Bronchial epithelial cell (primary cell): ENCODE measurements around the gene ZNF567. TPM values are rescaled to one million over a fixed set of nuclear protein-coding genes. Genes with fewer than 3 reads are reported as not detected.

Experiments
- DNase-seq: peaks from one replicate; pipeline ENCODE4 v3.0.0-alpha.2; 2010; ENCODE audit warnings: low read depth
- FAIRE-seq: peaks from 2 replicates; lab custom pipeline; 2011; peaks lifted over from hg19 to GRCh38; lab: Jason Lieb, UNC
- H3K27me3 ChIP-seq: 2 replicates; pipeline ENCODE4 v1.5.1; 2011; ENCODE audit warnings: low read length; ENCODE audit not compliant: control insufficient read depth, insufficient read depth
- H3K36me3 ChIP-seq: 2 replicates; pipeline ENCODE4 v1.5.1; 2011; ENCODE audit warnings: low read length; ENCODE audit not compliant: control insufficient read depth, insufficient read depth
- H3K4me3 ChIP-seq: 2 replicates; pipeline ENCODE4 v1.5.1; 2011; ENCODE audit warnings: mild to moderate bottlenecking, low read depth, low read length, control low read depth
- CTCF ChIP-seq: IDR thresholded peaks from 2 replicates; pipeline ENCODE4 v1.5.1; 2011; ENCODE audit warnings: mild to moderate bottlenecking, moderate library complexity, low read length, control low read depth, inconsistent platforms; ENCODE audit not compliant: insufficient read depth, severe bottlenecking
- total RNA-seq: library from RNA; depleted of rRNA; stranded (reverse); fragments of >200 nt; gene quantifications from 2 replicates; pipeline ENCODE4 v1.2.1, GENCODE V29; 2014

ZNF567 gene
- 5.5 and 7.6 TPM in 2 replicates for total RNA-seq

GRCh38 chr19:36687214-36688056 lies at the start of gene ZNF567:
Gene ZNF567, plus strand, starts transcription at chr19:36687612. Its CDS starts 7,256 bp downstream, at chr19:36694868.
- peak; percentile 33 for TF ChIP-seq CTCF
- no peak for FAIRE-seq
- peaks cover 8% of the 10 kb centered on the region for H3K36me3 ChIP-seq

GRCh38 chr19:36638862-36639510 lies 48.4 kb upstream of the ZNF567 start:
- Histone ChIP-seq H3K27me3 (no peaks in the 10 kb centered on the region), H3K36me3 (no peaks in the 10 kb centered on the region), H3K4me3 (no peak overlapping the region)
- no peak for DNase-seq
- FAIRE-seq, result no peak
- no peak for TF ChIP-seq CTCF

More at GRCh38 chr19:36687214-36688056, at the start of gene ZNF567:
- peak; percentile 89 for DNase-seq
- peak within 1 kb of the TSS; percentile 76 for H3K4me3 ChIP-seq
- no peaks in the 10 kb centered on the region for H3K27me3 ChIP-seq

GRCh38 chr19:36646746-36647145 lies 40.7 kb upstream of the ZNF567 start:
- FAIRE-seq (no peak), DNase-seq (no peak)
- TF ChIP-seq CTCF, result no peak

GRCh38 chr19:36652958-36653357 lies 34.5 kb upstream of the ZNF567 start:
- no peaks in the 10 kb centered on the region for H3K27me3 ChIP-seq
- FAIRE-seq, result no peak
- no peak overlapping the region for H3K4me3 ChIP-seq
- peaks cover 7% of the 10 kb centered on the region for H3K36me3 ChIP-seq
- DNase-seq, result no peak
- no peak for TF ChIP-seq CTCF

More at GRCh38 chr19:36646746-36647145, 40.7 kb upstream of the ZNF567 start:
- H3K27me3 ChIP-seq, result no peaks in the 10 kb centered on the region
- H3K4me3 ChIP-seq, result no peak overlapping the region
- no peaks in the 10 kb centered on the region for H3K36me3 ChIP-seq

- Histone ChIP-seq H3K27me3 (no peaks in the 10 kb centered on the region), H3K36me3 (peaks cover 3% of the 10 kb centered on the region), H3K4me3 (peak overlapping the region; percentile 62)
- no peak for FAIRE-seq
- TF ChIP-seq CTCF, result no peak
- DNase-seq, result no peak
Measured at GRCh38 chr19:36665832-36666231, 21.6 kb upstream of the ZNF567 start.
